ENCODE measurements around the gene LRTM1. TPM values are rescaled to one million over a fixed set of nuclear protein-coding genes. Genes with fewer than 3 reads are reported as not detected.

Gene LRTM1
- total and polyA plus RNA-seq, 3 donors from 2014 or later, result 0.22 TPM; not detected in 2

- H3K9me3 ChIP-seq, result no peaks in the 10 kb centered on the region
- H3K27ac ChIP-seq, result no peak overlapping the region
- no peak overlapping the region for H3K4me3 ChIP-seq
- DNase-seq, result no peak
- TF ChIP-seq POLR2A (IDR thresholded peaks at IDR 0.05) (no peak), CTCF (IDR thresholded peaks at IDR 0.05) (no peak)
- 85 to 86% methylated on average over 6 of the region's 6 CpGs for WGBS, 2 donors
- H3K27me3 ChIP-seq, result no peaks in the 10 kb centered on the region
- intact Hi-C loops (cut with DNase I; ENCODE audit: low total_unique reads), result no loop called here
- H3K36me3 ChIP-seq (ENCODE audit: low read depth, missing control alignments), result no peaks in the 10 kb centered on the region
- no peaks in the 10 kb centered on the region for H3K4me1 ChIP-seq
These were observed 28.6 kb downstream of the LRTM1 start for GRCh38 chr3:54899273-54899672.

- no peaks in the 10 kb centered on the region for H3K9me3 ChIP-seq
- DNase-seq, result no peak
- TF ChIP-seq CTCF (IDR thresholded peaks at IDR 0.05) (no peak), POLR2A (IDR thresholded peaks at IDR 0.05) (no peak)
- intact Hi-C loops (cut with DNase I; ENCODE audit: low total_unique reads), result no loop called here
- peaks cover 2% of the 10 kb centered on the region for H3K4me1 ChIP-seq
- H3K27me3 ChIP-seq, result no peaks in the 10 kb centered on the region
- WGBS, 2 donors, result 88% methylated on average over 3 of the region's 3 CpGs
- H3K4me3 ChIP-seq, result no peak overlapping the region
- H3K36me3 ChIP-seq (ENCODE audit: low read depth, missing control alignments), result no peaks in the 10 kb centered on the region
- H3K27ac ChIP-seq, result no peak overlapping the region
These were observed 30.7 kb downstream of the LRTM1 start for GRCh38 chr3:54897028-54897711.

GRCh38 chr3:54895613-54896012 is 32.2 kb downstream of the LRTM1 start:
- intact Hi-C loops (cut with DNase I; ENCODE audit: low total_unique reads), result no loop called here
- Histone ChIP-seq H3K4me1 (peaks cover 18% of the 10 kb centered on the region), H3K36me3 (ENCODE audit: low read depth, missing control alignments) (no peaks in the 10 kb centered on the region), H3K4me3 (no peak overlapping the region), H3K9me3 (no peaks in the 10 kb centered on the region), H3K27me3 (no peaks in the 10 kb centered on the region), H3K27ac (no peak overlapping the region)
- WGBS, 2 donors, result 82 to 100% methylated on average over 4 of the region's 4 CpGs
- DNase-seq, result no peak
- TF ChIP-seq CTCF (IDR thresholded peaks at IDR 0.05), result no peak
- TF ChIP-seq POLR2A (IDR thresholded peaks at IDR 0.05), result no peak

GRCh38 chr3:54892168-54892567 is 35.7 kb downstream of the LRTM1 start:
- DNase-seq, result no peak
- TF ChIP-seq CTCF (IDR thresholded peaks at IDR 0.05), result no peak
- no peak for TF ChIP-seq POLR2A (IDR thresholded peaks at IDR 0.05)
- 67 to 91% methylated on average over 2 of the region's 2 CpGs for WGBS, 2 donors
- Histone ChIP-seq H3K27ac (peak overlapping the region; percentile 74 to 78), H3K4me1 (peaks cover 38% of the 10 kb centered on the region), H3K36me3 (ENCODE audit: low read depth, missing control alignments) (no peaks in the 10 kb centered on the region), H3K4me3 (no peak overlapping the region), H3K9me3 (no peaks in the 10 kb centered on the region), H3K27me3 (no peaks in the 10 kb centered on the region)
- intact Hi-C loops (cut with DNase I; ENCODE audit: low total_unique reads), result no loop called here

GRCh38 chr3:54891540-54891897 is 36.3 kb downstream of the LRTM1 start:
- intact Hi-C loops (cut with DNase I; ENCODE audit: low total_unique reads), result no loop called here
- H3K4me3 ChIP-seq, result no peak overlapping the region
- peak; percentile 93 for DNase-seq
- H3K36me3 ChIP-seq (ENCODE audit: low read depth, missing control alignments), result no peaks in the 10 kb centered on the region
- no peaks in the 10 kb centered on the region for H3K9me3 ChIP-seq
- no peaks in the 10 kb centered on the region for H3K27me3 ChIP-seq
- 11 to 47% methylated on average over 5 of the region's 5 CpGs for WGBS, 2 donors
- peak overlapping the region; percentile 74 to 78 for H3K27ac ChIP-seq
- TF ChIP-seq CTCF (IDR thresholded peaks at IDR 0.05), result peak in 1 of 3 experiments; percentile 43
- no peak for TF ChIP-seq POLR2A (IDR thresholded peaks at IDR 0.05)
- H3K4me1 ChIP-seq, result peaks cover 38% of the 10 kb centered on the region

All from testis (tissue), 3 donors.